HG03135 (cell line): ENCODE data around the gene AGAP1.
"Not testable (repeated sequence)": the region's sequence is repeated elsewhere in the genome, so short reads cannot be mapped to it uniquely, and the experiment has no call there.

Experiments used
- ATAC-seq: cut with Tn5 transposase; IDR thresholded peaks from one replicate; pipeline ENCODE4 v1.9.1; 2021; ENCODE audit warnings: mild to moderate bottlenecking, moderate library complexity; ENCODE audit not compliant: unreplicated experiment

The AGAP1 gene

GRCh38 chr2:236121546-236121945, 627.7 kb downstream of the AGAP1 start:
- ATAC-seq, result no peak

- ATAC-seq, result no peak
These were observed 628.4 kb downstream of the AGAP1 start for GRCh38 chr2:236122236-236122635.

GRCh38 chr2:236123716-236124115, 629.9 kb downstream of the AGAP1 start:
- no peak for ATAC-seq

- no peak for ATAC-seq
These were observed 630.5 kb downstream of the AGAP1 start for GRCh38 chr2:236124182-236124893.

GRCh38 chr2:236125541-236125940, 631.7 kb downstream of the AGAP1 start:
- ATAC-seq, result no peak

- ATAC-seq, result no peak
These were observed 633.2 kb downstream of the AGAP1 start for GRCh38 chr2:236127010-236127409.

- ATAC-seq, result no peak
These were observed 634.5 kb downstream of the AGAP1 start for GRCh38 chr2:236128321-236128720.

GRCh38 chr2:236129935-236130334, 636.1 kb downstream of the AGAP1 start:
- no peak for ATAC-seq

- no peak for ATAC-seq
These were observed 636.6 kb downstream of the AGAP1 start for GRCh38 chr2:236130349-236130998.

- no peak for ATAC-seq
These were observed 637.3 kb downstream of the AGAP1 start for GRCh38 chr2:236131073-236131692.

GRCh38 chr2:236133410-236134012, 639.7 kb downstream of the AGAP1 start:
- ATAC-seq, result no peak

- no peak for ATAC-seq
These were observed 642.7 kb downstream of the AGAP1 start for GRCh38 chr2:236136538-236136937.

- no peak for ATAC-seq
These were observed 643.2 kb downstream of the AGAP1 start for GRCh38 chr2:236137066-236137465.

- not testable (repeated sequence) for ATAC-seq
These were observed 647.8 kb downstream of the AGAP1 start for GRCh38 chr2:236141616-236142015.

- no peak for ATAC-seq
These were observed 650.0 kb downstream of the AGAP1 start for GRCh38 chr2:236143811-236144210.

GRCh38 chr2:236146436-236146835, 652.6 kb downstream of the AGAP1 start:
- ATAC-seq, result no peak

GRCh38 chr2:236155406-236155805, 661.6 kb downstream of the AGAP1 start:
- no peak for ATAC-seq

GRCh38 chr2:236156095-236156859, 662.4 kb downstream of the AGAP1 start:
- no peak for ATAC-seq

- no peak for ATAC-seq
These were observed 663.0 kb downstream of the AGAP1 start for GRCh38 chr2:236156860-236157194.

- ATAC-seq, result no peak
These were observed 663.5 kb downstream of the AGAP1 start for GRCh38 chr2:236157366-236157765.
